SJSA1 (cell line): Measurements from ENCODE around the gene ASIC1. TPM values are rescaled to one million over a fixed set of nuclear protein-coding genes. Genes with fewer than 3 reads are reported as not detected.

Source experiments
- DNase-seq, 2 experiments: peaks; one replicate each; pipeline ENCODE4 v3.0.0-alpha.2; 2015 to 2020; ENCODE audit warnings: low spot score in 2 of 2, low read depth in 1 of 2
- H3K27ac ChIP-seq: fragments of 250-450 bp; sonication (Bioruptor Pico); 2 replicates; pipeline ENCODE4 v1.5.1; 2020; ENCODE audit warnings: mild to moderate bottlenecking, moderate library complexity
- H3K27me3 ChIP-seq: fragments of 250-450 bp; sonication (Bioruptor Pico); replicated peaks from 2 replicates; pipeline ENCODE4 v1.5.1; 2020; ENCODE audit warnings: mild to moderate bottlenecking, moderate library complexity
- H3K36me3 ChIP-seq: fragments of 250-450 bp; sonication (Bioruptor Pico); 2 replicates; pipeline ENCODE4 v1.5.1; 2020; ENCODE audit warnings: mild to moderate bottlenecking
- H3K4me1 ChIP-seq: fragments of 250-450 bp; sonication (Bioruptor Pico); replicated peaks from 2 replicates; pipeline ENCODE4 v1.6.1; 2021; ENCODE audit warnings: mild to moderate bottlenecking
- H3K4me3 ChIP-seq: fragments of 250-450 bp; sonication (Bioruptor Pico); 2 replicates; pipeline ENCODE4 v1.5.1; 2020; ENCODE audit warnings: mild to moderate bottlenecking
- H3K9me3 ChIP-seq: fragments of 250-450 bp; sonication (Bioruptor Pico); replicated peaks from 2 replicates; pipeline ENCODE4 v1.5.1; 2020; ENCODE audit warnings: mild to moderate bottlenecking
- total RNA-seq: library from RNA; depleted of rRNA; stranded (reverse); fragments of >200 nt; shearing (Covaris generic); gene quantifications from 2 replicates; pipeline ENCODE4 v1.2.3, GENCODE V29; 2014

The ASIC1 gene
- total RNA-seq, 1 experiment from 2014 or later: 0.37 TPM

DNA sequence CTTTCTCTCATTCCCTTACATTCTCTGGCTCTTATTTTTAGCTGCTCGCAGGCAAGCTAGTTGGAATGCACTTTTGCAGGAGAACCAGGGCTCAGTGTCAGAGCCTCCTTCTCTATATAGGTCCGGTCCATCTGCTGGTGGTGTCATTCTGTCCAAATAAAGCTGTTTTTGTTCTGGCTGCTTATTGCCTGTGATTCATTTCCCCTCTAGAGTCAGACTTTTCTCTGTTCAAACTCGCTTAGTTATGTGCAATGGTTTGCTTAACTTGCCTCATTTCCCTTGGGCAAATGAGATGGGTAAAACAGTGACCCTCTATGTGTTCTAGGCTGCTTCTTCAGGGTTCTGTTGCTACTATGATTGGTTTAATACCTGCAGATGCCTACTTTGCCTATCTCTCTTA lies 30.6 kb downstream of the ASIC1 start:
- H3K4me3 ChIP-seq: no peak overlapping the region
- H3K9me3 ChIP-seq: no peaks in the 10 kb centered on the region
- H3K36me3 ChIP-seq: peaks cover 63% of the 10 kb centered on the region
- peaks cover 10% of the 10 kb centered on the region for H3K4me1 ChIP-seq
- no peak for DNase-seq
- H3K27me3 ChIP-seq: no peaks in the 10 kb centered on the region
- no peak overlapping the region for H3K27ac ChIP-seq

- peaks cover 10% of the 10 kb centered on the region for H3K4me1 ChIP-seq
- H3K4me3 ChIP-seq: no peak overlapping the region
- peak in 1 of 2 experiments; percentile 40 for DNase-seq
- no peaks in the 10 kb centered on the region for H3K9me3 ChIP-seq
- no peaks in the 10 kb centered on the region for H3K27me3 ChIP-seq
- no peak overlapping the region for H3K27ac ChIP-seq
- H3K36me3 ChIP-seq: peaks cover 69% of the 10 kb centered on the region
Measured at GRCh38 chr12:50088577-50089335, 31.4 kb downstream of the ASIC1 start.

GRCh38 chr12:50089730-50090129 lies 32.3 kb downstream of the ASIC1 start:
- DNase-seq: no peak
- peaks cover 4% of the 10 kb centered on the region; the same call in 1 of the 2 replicates for H3K4me1 ChIP-seq
- peaks cover 79% of the 10 kb centered on the region for H3K36me3 ChIP-seq
- H3K27me3 ChIP-seq: no peaks in the 10 kb centered on the region
- H3K4me3 ChIP-seq: no peak overlapping the region
- H3K27ac ChIP-seq: no peak overlapping the region
- no peaks in the 10 kb centered on the region for H3K9me3 ChIP-seq

GRCh38 chr12:50090391-50090790 lies 33.0 kb downstream of the ASIC1 start:
- Histone ChIP-seq H3K9me3 (no peaks in the 10 kb centered on the region), H3K27me3 (no peaks in the 10 kb centered on the region), H3K4me3 (no peak overlapping the region), H3K27ac (no peak overlapping the region), H3K4me1 (peaks cover 4% of the 10 kb centered on the region; the same call in 1 of the 2 replicates), H3K36me3 (peaks cover 85% of the 10 kb centered on the region)
- DNase-seq: no peak

DNA sequence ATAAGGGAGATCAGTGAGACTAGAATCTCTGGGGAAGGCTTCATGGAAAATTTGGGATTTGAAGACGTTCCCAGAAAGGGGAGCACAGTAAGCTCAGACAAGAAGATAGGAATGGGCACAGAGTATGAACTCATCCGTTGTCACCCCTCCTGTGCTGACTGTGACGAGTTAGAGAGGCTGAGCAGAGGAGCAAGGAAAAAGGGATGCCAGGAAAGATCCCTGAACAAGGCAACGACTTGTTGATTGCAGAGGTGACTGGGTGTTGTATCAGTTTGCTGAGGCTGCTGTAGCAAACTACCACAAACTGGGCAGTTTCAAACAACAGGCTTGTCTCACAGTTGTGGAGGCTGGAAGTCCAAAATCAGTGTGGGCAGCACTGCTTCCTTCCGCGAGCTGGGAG lies 40.6 kb downstream of the ASIC1 start:
- Histone ChIP-seq H3K9me3 (no peaks in the 10 kb centered on the region), H3K4me3 (no peak overlapping the region), H3K27ac (no peak overlapping the region), H3K4me1 (no peaks in the 10 kb centered on the region), H3K27me3 (no peaks in the 10 kb centered on the region), H3K36me3 (peaks cover 78% of the 10 kb centered on the region)
- DNase-seq: no peak

DNA sequence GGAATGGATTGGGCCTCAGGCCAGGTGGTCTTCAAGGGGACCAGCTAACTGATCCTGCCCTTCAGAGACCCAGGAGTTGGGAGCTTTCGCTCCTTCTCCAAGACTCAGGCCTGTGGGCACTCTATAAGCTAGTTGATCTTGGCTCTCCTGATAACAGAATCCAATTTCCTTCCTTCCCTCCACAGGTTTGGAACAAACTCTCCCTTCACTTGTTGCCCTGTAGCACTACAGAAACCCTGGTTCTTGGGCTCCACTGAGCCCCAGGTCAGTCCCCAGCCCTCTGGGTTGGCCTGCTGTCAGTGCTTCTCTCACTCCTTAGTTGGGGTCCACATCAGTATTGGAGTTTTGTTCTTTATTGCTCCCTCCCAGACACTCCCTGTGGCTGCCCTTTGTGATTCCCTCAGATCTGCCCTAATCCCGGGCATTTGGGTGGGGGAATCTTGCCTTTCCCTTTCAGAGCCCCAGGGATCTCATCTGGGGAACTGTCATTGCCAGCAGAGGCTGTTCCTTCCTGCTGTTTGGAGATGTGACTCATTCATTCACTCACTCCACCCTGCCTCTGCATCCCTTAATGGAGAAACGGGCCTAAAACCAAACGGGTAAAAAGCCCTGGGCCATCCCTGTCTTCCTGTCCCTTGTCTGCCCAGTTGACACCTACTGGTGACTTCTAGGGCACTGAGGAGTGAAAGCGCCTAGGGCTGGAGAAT lies 42.1 kb downstream of the ASIC1 start:
- H3K27ac ChIP-seq: no peak overlapping the region
- no peaks in the 10 kb centered on the region for H3K4me1 ChIP-seq
- H3K9me3 ChIP-seq: no peaks in the 10 kb centered on the region
- H3K4me3 ChIP-seq: no peak overlapping the region
- H3K27me3 ChIP-seq: no peaks in the 10 kb centered on the region
- no peak for DNase-seq
- H3K36me3 ChIP-seq: peaks cover 65% of the 10 kb centered on the region

- H3K4me3 ChIP-seq: no peak overlapping the region
- H3K36me3 ChIP-seq: peaks cover 54% of the 10 kb centered on the region
- H3K9me3 ChIP-seq: no peaks in the 10 kb centered on the region
- no peaks in the 10 kb centered on the region for H3K27me3 ChIP-seq
- DNase-seq: no peak
- H3K4me1 ChIP-seq: no peaks in the 10 kb centered on the region
- no peak overlapping the region for H3K27ac ChIP-seq
Measured at GRCh38 chr12:50100561-50100960, 43.2 kb downstream of the ASIC1 start.

DNA sequence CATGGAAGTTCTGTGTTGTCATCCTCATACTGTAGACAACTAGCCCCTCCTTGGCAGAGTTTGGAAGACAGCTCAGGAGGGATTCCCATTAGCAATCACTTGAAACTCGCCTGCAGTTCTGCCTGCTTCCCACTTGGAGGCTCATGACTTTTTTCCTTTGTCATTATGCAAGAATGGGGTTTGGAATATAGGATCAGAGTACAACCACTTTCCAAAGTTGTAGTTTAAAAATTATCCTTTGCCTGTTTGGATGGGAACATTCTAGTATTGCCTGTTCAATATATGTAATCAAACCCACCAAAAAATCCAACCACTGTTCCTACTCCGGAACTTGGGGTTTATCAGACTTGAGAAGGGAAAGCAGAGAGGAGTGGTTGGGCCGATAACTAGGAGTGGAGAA lies 44.3 kb downstream of the ASIC1 start:
- H3K4me3 ChIP-seq: no peak overlapping the region
- peaks cover 43% of the 10 kb centered on the region for H3K36me3 ChIP-seq
- no peak overlapping the region for H3K27ac ChIP-seq
- H3K27me3 ChIP-seq: no peaks in the 10 kb centered on the region
- H3K9me3 ChIP-seq: no peaks in the 10 kb centered on the region
- DNase-seq: no peak
- H3K4me1 ChIP-seq: no peaks in the 10 kb centered on the region

- Histone ChIP-seq H3K4me1 (no peaks in the 10 kb centered on the region), H3K36me3 (peaks cover 38% of the 10 kb centered on the region), H3K27ac (no peak overlapping the region), H3K27me3 (no peaks in the 10 kb centered on the region), H3K9me3 (no peaks in the 10 kb centered on the region), H3K4me3 (no peak overlapping the region)
- DNase-seq: no peak
Measured at GRCh38 chr12:50102131-50102531, 44.7 kb downstream of the ASIC1 start.

DNA sequence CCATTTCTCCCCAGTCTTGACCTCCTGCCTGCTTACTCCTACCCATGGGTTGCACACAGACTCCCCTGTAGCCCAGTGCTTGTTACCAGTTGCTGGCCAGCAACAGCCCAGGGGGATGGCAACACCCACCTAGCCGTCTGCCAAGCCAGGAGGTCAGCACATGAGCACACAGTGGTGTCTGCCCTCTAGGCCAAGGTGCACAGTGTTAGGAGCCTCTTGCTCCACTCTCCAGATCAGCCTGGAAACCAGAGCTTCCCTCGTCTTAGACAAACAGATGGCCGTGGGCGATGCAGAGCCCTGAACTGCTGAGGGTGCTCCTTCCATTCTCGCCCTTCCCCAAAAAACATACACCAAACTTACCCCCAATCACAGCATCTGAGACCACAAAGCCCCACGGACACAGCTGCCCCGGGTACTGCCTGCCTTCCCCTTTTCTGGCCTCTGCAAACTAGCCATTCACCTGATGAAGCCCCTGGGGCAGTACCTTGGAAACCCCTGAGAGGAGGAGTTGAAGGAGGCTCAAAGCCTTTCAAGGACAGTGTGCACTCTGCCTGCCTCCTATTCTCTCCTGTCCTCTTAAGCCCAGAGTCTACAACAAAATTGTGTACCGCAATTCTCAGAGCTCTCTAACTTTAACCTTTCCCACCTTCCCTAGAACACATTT lies 45.4 kb downstream of the ASIC1 start:
- H3K36me3 ChIP-seq: peaks cover 33% of the 10 kb centered on the region
- H3K4me1 ChIP-seq: no peaks in the 10 kb centered on the region
- DNase-seq: no peak
- no peaks in the 10 kb centered on the region for H3K9me3 ChIP-seq
- no peak overlapping the region for H3K27ac ChIP-seq
- no peaks in the 10 kb centered on the region for H3K27me3 ChIP-seq
- no peak overlapping the region for H3K4me3 ChIP-seq

DNA sequence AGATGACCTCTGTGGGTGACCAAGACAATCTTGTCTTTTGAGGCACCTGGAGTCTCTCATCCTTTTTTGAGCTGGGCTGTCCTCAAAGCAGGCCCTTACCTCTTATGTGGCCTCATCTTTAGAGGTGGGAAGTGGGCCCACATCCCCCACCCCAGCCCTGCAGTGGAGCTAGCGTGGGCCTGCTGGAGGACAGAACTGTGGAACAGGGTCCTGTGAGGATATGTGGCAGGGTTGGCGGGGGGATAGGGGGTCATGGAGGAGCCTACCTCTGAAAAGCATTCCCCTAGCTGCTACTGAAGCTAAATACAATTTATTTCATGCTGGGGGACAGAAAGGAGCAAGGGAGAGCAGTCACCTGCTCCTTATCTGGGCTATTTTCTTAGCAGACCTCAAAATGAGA lies 46.0 kb downstream of the ASIC1 start:
- no peaks in the 10 kb centered on the region for H3K9me3 ChIP-seq
- no peak overlapping the region for H3K4me3 ChIP-seq
- no peak for DNase-seq
- no peaks in the 10 kb centered on the region for H3K4me1 ChIP-seq
- no peak overlapping the region for H3K27ac ChIP-seq
- H3K27me3 ChIP-seq: no peaks in the 10 kb centered on the region
- H3K36me3 ChIP-seq: peaks cover 27% of the 10 kb centered on the region

- Histone ChIP-seq H3K27ac (no peak within 1 kb of the TSS), H3K9me3 (no peaks in the 10 kb centered on the region), H3K27me3 (no peaks in the 10 kb centered on the region), H3K4me1 (no peaks in the 10 kb centered on the region), H3K4me3 (no peak within 1 kb of the TSS), H3K36me3 (peaks cover 22% of the 10 kb centered on the region)
- DNase-seq: no peak
Measured at GRCh38 chr12:50103767-50104321, 46.4 kb downstream of the ASIC1 start, which contains the start of gene GPD1. Gene GPD1 (plus strand): TSS chr12:50104008. CDS start chr12:50104051, 43 bp downstream.

- Histone ChIP-seq H3K4me1 (no peaks in the 10 kb centered on the region), H3K4me3 (no peak overlapping the region), H3K9me3 (no peaks in the 10 kb centered on the region), H3K27ac (no peak overlapping the region), H3K36me3 (peaks cover 14% of the 10 kb centered on the region), H3K27me3 (no peaks in the 10 kb centered on the region)
- no peak for DNase-seq
Measured at GRCh38 chr12:50104417-50105366, 47.3 kb downstream of the ASIC1 start.
